RWPE2 (cell line): ENCODE measurements around the gene PLEKHA4.

Experiments used
- ATAC-seq: fragments of 200-7000 bp; cut with Tn5 transposase; 3 replicates; pipeline ENCODE4 v1.9.1; 2021; ENCODE audit warnings: low read depth
- DNase-seq: peaks from one replicate; pipeline ENCODE4 v3.0.0-alpha.2; 2020; ENCODE audit warnings: low spot score
- H3K27ac ChIP-seq: fragments of 450-650 bp; 2 replicates; pipeline ENCODE4 v1.5.1; 2017; ENCODE audit warnings: mild to moderate bottlenecking; ENCODE audit not compliant: poor library complexity, severe bottlenecking
- H3K27me3 ChIP-seq: fragments of 250-450 bp; sonication (Bioruptor Pico); 2 replicates; pipeline ENCODE4 v1.5.1; 2021; ENCODE audit warnings: mild to moderate bottlenecking, moderate library complexity; ENCODE audit not compliant: insufficient read depth, poor library complexity, severe bottlenecking
- H3K36me3 ChIP-seq: fragments of 250-450 bp; sonication (Bioruptor Pico); 2 replicates; pipeline ENCODE4 v1.5.1; 2020; ENCODE audit warnings: low read depth, mild to moderate bottlenecking, moderate library complexity
- H3K4me1 ChIP-seq: fragments of 250-450 bp; sonication (Bioruptor Pico); 2 replicates; pipeline ENCODE4 v1.5.1; 2021; ENCODE audit warnings: mild to moderate bottlenecking, moderate library complexity; ENCODE audit not compliant: insufficient read depth, poor library complexity, severe bottlenecking
- H3K4me3 ChIP-seq: fragments of 250-450 bp; sonication (Bioruptor Pico); 2 replicates; pipeline ENCODE4 v1.5.1; 2021; ENCODE audit warnings: mild to moderate bottlenecking, moderate library complexity; ENCODE audit not compliant: severe bottlenecking
- H3K9me3 ChIP-seq: fragments of 250-450 bp; sonication (Bioruptor Pico); 2 replicates; pipeline ENCODE4 v1.5.1; 2021; ENCODE audit warnings: mild to moderate bottlenecking, moderate library complexity; ENCODE audit not compliant: severe bottlenecking
- CTCF ChIP-seq: fragments of 450-650 bp; IDR thresholded peaks from one replicate; pipeline ENCODE4 v1.5.1; 2017; ENCODE audit warnings: mild to moderate bottlenecking, moderate library complexity; ENCODE audit not compliant: poor library complexity, severe bottlenecking

PLEKHA4 gene

DNA sequence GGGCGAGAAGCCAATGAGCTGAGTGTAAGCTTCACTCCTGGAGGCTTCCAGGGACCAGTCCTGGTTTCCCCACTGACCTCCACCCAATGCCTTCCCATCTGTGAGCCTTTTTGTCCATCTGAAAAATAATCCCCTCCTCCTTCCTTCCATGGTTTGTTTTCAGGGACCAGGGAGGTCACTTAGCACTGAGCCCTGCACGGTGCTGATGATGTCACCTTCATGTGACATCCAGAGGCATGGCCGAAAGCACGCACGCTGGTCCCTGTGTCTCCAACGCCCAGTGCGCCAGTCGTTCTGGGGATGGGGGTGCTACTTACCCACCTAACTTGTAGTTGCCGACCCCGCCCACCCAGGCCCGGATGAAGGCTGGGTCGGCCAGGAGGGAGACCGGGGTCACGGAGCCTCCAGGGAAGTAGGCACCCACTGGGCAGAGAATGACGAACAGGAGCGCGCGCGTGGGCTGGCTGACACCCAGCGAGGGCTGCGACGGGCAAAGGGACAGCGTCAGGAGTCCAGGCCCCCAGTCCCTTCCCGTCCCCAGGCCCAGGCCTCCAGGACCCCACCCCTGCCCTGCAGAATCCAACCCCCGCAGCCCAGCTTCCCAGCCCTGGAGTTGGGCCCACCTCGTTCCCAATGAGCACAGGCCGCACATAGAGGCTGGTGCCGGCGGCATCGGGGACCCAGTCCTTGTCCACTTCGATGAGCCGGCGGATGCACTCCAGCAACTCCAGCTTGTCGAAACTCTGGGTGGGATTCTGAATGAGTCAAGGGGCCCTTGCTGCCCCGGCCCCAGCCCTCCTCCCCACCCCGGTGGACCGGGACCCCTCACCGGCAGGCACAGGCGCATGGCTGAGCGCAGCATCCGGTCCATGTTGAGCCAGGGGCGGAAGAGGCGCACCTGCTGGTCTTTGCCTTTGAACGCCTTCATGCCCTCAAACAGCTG lies 68.8 kb downstream of the PLEKHA4 start:
- peak overlapping the region; percentile 51 for H3K27ac ChIP-seq
- H3K36me3 ChIP-seq, result no peaks in the 10 kb centered on the region
- no peaks in the 10 kb centered on the region for H3K9me3 ChIP-seq
- TF ChIP-seq CTCF, result no peak
- H3K27me3 ChIP-seq, result no peaks in the 10 kb centered on the region
- H3K4me1 ChIP-seq, result peaks cover 8% of the 10 kb centered on the region
- no peak overlapping the region for H3K4me3 ChIP-seq
- DNase-seq (no peak), ATAC-seq (no peak)

- H3K4me1 ChIP-seq, result peaks cover 8% of the 10 kb centered on the region
- no peaks in the 10 kb centered on the region for H3K36me3 ChIP-seq
- H3K4me3 ChIP-seq, result no peak overlapping the region
- ATAC-seq (peak; percentile 7; the same call in 1 of the 3 replicates), DNase-seq (no peak)
- H3K9me3 ChIP-seq, result no peaks in the 10 kb centered on the region
- H3K27me3 ChIP-seq, result no peaks in the 10 kb centered on the region
- H3K27ac ChIP-seq, result peak overlapping the region; percentile 51
- TF ChIP-seq CTCF, result no peak
Measured at GRCh38 chr19:48798937-48799336, 69.5 kb downstream of the PLEKHA4 start.

- no peak for ATAC-seq
- no peak overlapping the region for H3K27ac ChIP-seq
Measured at GRCh38 chr19:48797103-48797502, 71.3 kb downstream of the PLEKHA4 start.

DNA sequence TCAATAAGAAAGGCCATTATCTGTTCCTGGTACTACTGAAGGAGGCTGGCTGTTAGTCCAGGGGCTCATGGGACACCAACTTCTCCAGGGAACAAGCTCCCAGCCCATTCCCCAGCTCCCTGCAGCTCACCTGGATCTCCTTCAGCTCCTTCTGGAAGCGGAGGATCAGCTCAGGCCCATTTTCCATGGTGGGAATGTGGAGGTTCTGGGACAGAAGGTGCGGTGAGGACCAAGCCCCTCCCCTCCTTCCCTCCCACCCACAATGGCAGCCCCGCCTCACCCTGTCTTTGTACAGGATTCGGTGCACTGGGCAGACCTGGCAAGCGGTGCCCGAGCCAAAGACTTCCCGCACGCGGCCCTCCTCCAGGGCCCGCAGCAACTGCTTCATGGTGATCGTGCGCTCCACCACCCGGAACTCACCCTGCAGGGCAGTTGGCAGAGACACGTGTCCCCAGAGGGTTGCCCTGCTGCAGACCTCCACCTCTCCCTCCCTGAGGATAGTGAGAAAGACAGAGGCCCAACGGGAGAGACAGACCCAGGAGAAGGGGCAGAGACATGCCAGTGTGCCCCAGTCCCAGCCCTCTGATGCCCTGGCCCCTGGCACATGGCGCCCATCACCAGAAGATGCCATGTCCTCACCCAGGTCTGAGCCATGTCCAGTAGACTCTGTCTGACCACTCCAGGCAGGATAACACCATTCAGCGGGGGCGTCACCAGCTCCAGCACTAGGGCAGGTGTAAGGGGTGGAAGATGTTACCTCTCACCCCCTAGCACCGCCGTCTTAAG lies 71.9 kb downstream of the PLEKHA4 start:
- H3K27ac ChIP-seq, result peak overlapping the region; percentile 37

More at GRCh38 chr19:48797103-48797502, 71.3 kb downstream of the PLEKHA4 start:
- TF ChIP-seq CTCF, result no peak
- H3K4me1 ChIP-seq, result peaks cover 8% of the 10 kb centered on the region
- no peaks in the 10 kb centered on the region for H3K36me3 ChIP-seq
- no peaks in the 10 kb centered on the region for H3K9me3 ChIP-seq
- no peaks in the 10 kb centered on the region for H3K27me3 ChIP-seq
- DNase-seq, result no peak
- no peak overlapping the region for H3K4me3 ChIP-seq

More for the DNA sequence above, 71.9 kb downstream of the PLEKHA4 start:
- DNase-seq (no peak), ATAC-seq (no peak)
- Histone ChIP-seq H3K4me3 (no peak overlapping the region), H3K27me3 (no peaks in the 10 kb centered on the region), H3K9me3 (no peaks in the 10 kb centered on the region), H3K4me1 (peaks cover 8% of the 10 kb centered on the region), H3K36me3 (no peaks in the 10 kb centered on the region)
- TF ChIP-seq CTCF, result no peak
